Ascending aorta (tissue), 2 donors: Measurements from ENCODE around the gene CDC42BPA. TPM values are rescaled to one million over a fixed set of nuclear protein-coding genes. Genes with fewer than 3 reads are reported as not detected.

Experiments
- DNase-seq, 2 donors: peaks; one replicate each; pipeline ENCODE4 v3.0.0-alpha.2; 2019; ENCODE audit warnings: low spot score in 2 of 2
- H3K27ac ChIP-seq, 2 donors: fragments of 200-600 bp; sonication (generic); one replicate each; pipeline ENCODE4 v1.5.1; 2016 to 2017; ENCODE audit warnings: mild to moderate bottlenecking in 1 of 2
- H3K27me3 ChIP-seq: fragments of 200-600 bp; sonication (generic); one replicate; pipeline ENCODE4 v1.5.1; 2017
- H3K36me3 ChIP-seq, 2 donors: fragments of 200-600 bp; sonication (generic); one replicate each; pipeline ENCODE4 v1.5.1; 2016
- H3K4me1 ChIP-seq, 2 donors: fragments of 200-600 bp; sonication (generic); one replicate each; pipeline ENCODE4 v1.5.1; 2016 to 2017; ENCODE audit warnings: mild to moderate bottlenecking in 1 of 2
- H3K4me3 ChIP-seq, 2 donors: fragments of 200-600 bp; sonication (generic); one replicate each; pipeline ENCODE4 v1.5.1; 2016 to 2017; ENCODE audit warnings: mild to moderate bottlenecking in 1 of 2
- H3K9me3 ChIP-seq, 2 donors: fragments of 200-600 bp; sonication (generic); one replicate each; pipeline ENCODE4 v1.5.1; 2016
- CTCF ChIP-seq, 3 experiments: fragments of 200-600 bp in 2 of 3; fragments of 450-650 bp in 1 of 3; sonication (generic) in 2 of 3; IDR thresholded peaks; one replicate each; pipeline ENCODE4 v1.5.1; 2016 to 2019; ENCODE audit warnings: antibody characterized with exemption in 3 of 3, mild to moderate bottlenecking in 1 of 3, moderate library complexity in 1 of 3
- intact Hi-C: fragments of 100-400 bp; cut with DNase I; formaldehyde crosslinking; loops from one replicate; pipeline ENCODE4 v1.15.1; 2023
- total RNA-seq: library from RNA; depleted of rRNA; stranded (reverse); fragments of >200 nt; gene quantifications from one replicate; pipeline ENCODE4 v1.1.0, GENCODE V29; 2016

The CDC42BPA gene
- total RNA-seq, 1 donor from 2014 or later, result 56.9 TPM

GRCh38 chr1:226945106-226945857 is 373.0 kb downstream of the CDC42BPA start:
- peaks cover 4 to 11% of the 10 kb centered on the region in 2 donors for H3K4me1 ChIP-seq
- TF ChIP-seq CTCF (IDR thresholded peaks at IDR 0.05), result no peak
- H3K4me3 ChIP-seq, result no peak overlapping the region
- no peak overlapping the region for H3K27ac ChIP-seq
- peaks cover 0 to 5% of the 10 kb centered on the region in 2 donors for H3K9me3 ChIP-seq
- intact Hi-C loops, result loop anchor here (10.0 kb wide), 1 partner anchor 380 kb away; no protein-coding TSS in a partner anchor
- peak in 1 of 2 donors; percentile 54 for DNase-seq
- H3K36me3 ChIP-seq, result no peaks in the 10 kb centered on the region
- no peaks in the 10 kb centered on the region for H3K27me3 ChIP-seq

- Histone ChIP-seq H3K36me3 (no peaks in the 10 kb centered on the region), H3K4me1 (peaks cover 4 to 11% of the 10 kb centered on the region in 2 donors), H3K9me3 (peaks cover 0 to 5% of the 10 kb centered on the region in 2 donors), H3K4me3 (no peak overlapping the region), H3K27ac (no peak overlapping the region), H3K27me3 (no peaks in the 10 kb centered on the region)
- intact Hi-C loops, result loop anchor here (10.0 kb wide), 1 partner anchor 381 kb away; no protein-coding TSS in a partner anchor
- TF ChIP-seq CTCF (IDR thresholded peaks at IDR 0.05), result no peak
- peak in 1 of 2 donors; percentile 47 for DNase-seq
Observed at GRCh38 chr1:226943927-226944326, 374.4 kb downstream of the CDC42BPA start.

GRCh38 chr1:226943156-226943555 is 375.1 kb downstream of the CDC42BPA start:
- DNase-seq, result peak in 1 of 2 donors; percentile 41
- no peak for TF ChIP-seq CTCF (IDR thresholded peaks at IDR 0.05)
- no peaks in the 10 kb centered on the region for H3K36me3 ChIP-seq
- peaks cover 0 to 5% of the 10 kb centered on the region in 2 donors for H3K9me3 ChIP-seq
- H3K4me3 ChIP-seq, result no peak overlapping the region
- no peak overlapping the region for H3K27ac ChIP-seq
- H3K27me3 ChIP-seq, result no peaks in the 10 kb centered on the region
- peaks cover 7 to 18% of the 10 kb centered on the region in 2 donors for H3K4me1 ChIP-seq
- intact Hi-C loops, result loop anchor here (10.0 kb wide), 1 partner anchor 382 kb away; no protein-coding TSS in a partner anchor

- H3K4me1 ChIP-seq, result peaks cover 7 to 21% of the 10 kb centered on the region in 2 donors
- no peaks in the 10 kb centered on the region for H3K27me3 ChIP-seq
- intact Hi-C loops, result loop anchor here (10.0 kb wide), 1 partner anchor 382 kb away; no protein-coding TSS in a partner anchor
- no peak overlapping the region for H3K27ac ChIP-seq
- no peaks in the 10 kb centered on the region for H3K9me3 ChIP-seq
- H3K4me3 ChIP-seq, result peak overlapping the region in 1 of 2 donors; percentile 4
- H3K36me3 ChIP-seq, result no peaks in the 10 kb centered on the region
- no peak for TF ChIP-seq CTCF (IDR thresholded peaks at IDR 0.05)
- DNase-seq, result no peak
Observed at GRCh38 chr1:226942392-226942791, 375.9 kb downstream of the CDC42BPA start.

GRCh38 chr1:226940806-226941067 is 377.6 kb downstream of the CDC42BPA start:
- peak overlapping the region; percentile 91 to 93 for H3K4me3 ChIP-seq
- intact Hi-C loops, result loop anchor here (1.0 to 10.0 kb wide), 3 partner anchors 34 to 384 kb away; partner anchors contain the start of gene PSEN2
- H3K4me1 ChIP-seq, result peaks cover 7 to 21% of the 10 kb centered on the region in 2 donors
- no peaks in the 10 kb centered on the region for H3K27me3 ChIP-seq
- DNase-seq, result no peak
- H3K9me3 ChIP-seq, result no peaks in the 10 kb centered on the region
- H3K27ac ChIP-seq, result peak overlapping the region in 1 of 2 donors; percentile 54
- no peaks in the 10 kb centered on the region for H3K36me3 ChIP-seq
- TF ChIP-seq CTCF (IDR thresholded peaks at IDR 0.05), result no peak
